Psoas muscle (tissue), 8 donors: ENCODE data around the gene ZNF668. TPM values are rescaled to one million over a fixed set of nuclear protein-coding genes. Genes with fewer than 3 reads are reported as not detected.
"Not testable (repeated sequence)": the region's sequence is repeated elsewhere in the genome, so short reads cannot be mapped to it uniquely, and the experiment has no call there.

Experiments used
- ATAC-seq, 4 donors: fragments of 200-7000 bp; cut with Tn5 transposase; one replicate each; pipeline ENCODE4 v1.9.1; 2020; ENCODE audit warnings: moderate library complexity in 3 of 4, mild to moderate bottlenecking in 2 of 4
- DNase-seq, 2 donors: peaks; one replicate each; pipeline ENCODE4 v3.0.0-alpha.2; 2020
- H3K27ac ChIP-seq: fragments of 200-600 bp; one replicate; pipeline ENCODE4 v1.8.0; 2022
- H3K27me3 ChIP-seq, 3 donors: fragments of 200-600 bp in 1 of 3; one replicate each; pipeline versions ENCODE4 v1.6.1 to v1.8.0; 2013 to 2022; ENCODE audit warnings: low read length in 2 of 3, mild to moderate bottlenecking in 2 of 3, moderate library complexity in 1 of 3; ENCODE audit not compliant: insufficient read depth in 3 of 3
- H3K36me3 ChIP-seq, 2 donors: fragments of 200-600 bp in 1 of 2; one replicate each; pipeline versions ENCODE4 v1.6.1 to v1.8.0; 2013 to 2022; ENCODE audit warnings: low read depth in 1 of 2, mild to moderate bottlenecking in 1 of 2, moderate library complexity in 1 of 2; ENCODE audit not compliant: insufficient read depth in 1 of 2
- H3K4me1 ChIP-seq: fragments of 200-600 bp; one replicate; pipeline ENCODE4 v1.8.0; 2022
- H3K4me3 ChIP-seq: fragments of 200-600 bp; one replicate; pipeline ENCODE4 v1.8.0; 2022; ENCODE audit warnings: mild to moderate bottlenecking
- H3K9me3 ChIP-seq: fragments of 200-600 bp; one replicate; pipeline ENCODE4 v1.8.0; 2022
- CTCF ChIP-seq: fragments of 200-600 bp; IDR thresholded peaks from one replicate; pipeline ENCODE4 v1.8.0; 2022; ENCODE audit warnings: antibody characterized with exemption
- WGBS, 3 donors: extraction: QIAGEN DNeasy Blood & Tissue Kit; methylation state at CpG; one replicate each; pipeline versions ENCODE4 v1.1.6 to v1.1.7; 2013; 5-methylcytosine and 5-hydroxymethylcytosine counted together
- intact Hi-C, 2 donors: fragments of 100-400 bp; cut with DNase I; formaldehyde crosslinking; loops; one replicate each; pipeline versions ENCODE4 v1.11.0 to v1.14.2; 2022
- polyA plus RNA-seq, 3 donors: library from polyadenylated mRNA; stranded (reverse); fragments of 200-250 nt; gene quantifications; one replicate each; pipeline ENCODE4 v1.2.3, GENCODE V29; 2013
- total RNA-seq, 4 donors: library from RNA; stranded (reverse); fragmentation: NEBNext Ultra II Directional in 2 of 4; extraction: Animal tissue kit (Norgen Biotek cat#: 25700) in 2 of 4; gene quantifications; one replicate each; pipeline versions ENCODE4 v1.2.1 to v1.2.4, GENCODE V29; 2021 to 2023
- donor health status: healthy with polysubstance abuse.
- donor health status: DM: no; HTN: no; CAD: no; lungs with moderate emphysema.
- donor health status: Bipolar disorder and iron deficiency.
- donor health status: healthy.
- donor health status: DM: yes; HTN: yes; CAD: no.
- donor health status: DM: no; HTN: no; CAD: no.
- donor health status: DM: no; HTN: no; CAD: no.
- donor health status: DM: yes; HTN: yes; CAD: no.

The ZNF668 gene
- total and polyA plus RNA-seq, 7 donors, result 5.3 to 12.3 (median 7.2) TPM

GRCh38 chr16:31016018-31016417, 58.0 kb downstream of the ZNF668 start:
- H3K4me3 ChIP-seq, result no peak overlapping the region
- H3K27ac ChIP-seq, result no peak overlapping the region
- DNase-seq, result no peak
- no peaks in the 10 kb centered on the region for H3K9me3 ChIP-seq
- WGBS, 3 donors, result 61 to 65% (median 63%) methylated on average over 6 of the region's 6 CpGs
- no peak for ATAC-seq
- no peaks in the 10 kb centered on the region for H3K4me1 ChIP-seq
- intact Hi-C loops, result no loop called here
- H3K27me3 ChIP-seq, result peaks cover 0 to 30% (median 23%) of the 10 kb centered on the region in 3 donors
- no peak for TF ChIP-seq CTCF
- H3K36me3 ChIP-seq, result no peaks in the 10 kb centered on the region

- H3K36me3 ChIP-seq, H3K4me3 ChIP-seq, H3K27ac ChIP-seq, ATAC-seq, DNase-seq, intact Hi-C loops, H3K9me3 ChIP-seq, H3K4me1 ChIP-seq: not testable (repeated sequence)
- H3K27me3 ChIP-seq, result peaks cover 0 to 50% (median 33%) of the 10 kb centered on the region in 3 donors
Observed at GRCh38 chr16:31013292-31013691, 60.7 kb downstream of the ZNF668 start.

- H3K36me3 ChIP-seq, H3K9me3 ChIP-seq, intact Hi-C loops, H3K27ac ChIP-seq, H3K4me3 ChIP-seq, DNase-seq, H3K4me1 ChIP-seq, ATAC-seq: not testable (repeated sequence)
- H3K27me3 ChIP-seq, result peaks cover 0 to 56% (median 32%) of the 10 kb centered on the region in 3 donors
- 79 to 84% (median 83%) methylated on average over 7 of the region's 7 CpGs for WGBS, 3 donors
Observed at GRCh38 chr16:31011815-31012214, 62.2 kb downstream of the ZNF668 start.

Other genes with a start within 250 kb of the ZNF668 start
- gene BCL7C, start 180.2 kb downstream of the ZNF668 start, total RNA-seq, result 10 to 100 TPM; 13.9 to 18.1 (median 15.1) TPM
- 10 to 100 TPM; 18.9 to 40.9 (median 30.2) TPM for gene BCL7C, start 180.2 kb downstream of the ZNF668 start, polyA plus RNA-seq
- gene CTF1, start 177.6 kb downstream of the ZNF668 start, total RNA-seq, result 10 to 100 TPM in 1 of 4 donors, 1 to 10 TPM in 3; 8.5 to 16.6 (median 9.4) TPM
- 1 to 10 TPM; 4.9 to 5.5 (median 5.2) TPM for gene CTF1, start 177.6 kb downstream of the ZNF668 start, polyA plus RNA-seq
- gene FBXL19, start 150.7 kb downstream of the ZNF668 start, total RNA-seq, result 1 to 10 TPM; 3.4 to 4.2 (median 4.1) TPM
- 1 to 10 TPM; 2.8 to 5.4 (median 2.8) TPM for gene FBXL19, start 150.7 kb downstream of the ZNF668 start, polyA plus RNA-seq
- gene ORAI3, start 125.2 kb downstream of the ZNF668 start, total RNA-seq, result 1 to 10 TPM; 3.6 to 5.8 (median 5.5) TPM
- gene ORAI3, start 125.2 kb downstream of the ZNF668 start, polyA plus RNA-seq, result 1 to 10 TPM; 3.5 to 6.0 (median 4.0) TPM
- 10 to 100 TPM; 13.3 to 19.0 (median 16.2) TPM for gene SETD1A, start 116.5 kb downstream of the ZNF668 start, total RNA-seq
- gene SETD1A, start 116.5 kb downstream of the ZNF668 start, polyA plus RNA-seq, result 10 to 100 TPM in 1 of 3 donors, 1 to 10 TPM in 2; 7.9 to 15.9 (median 9.4) TPM
- gene HSD3B7, start 89.0 kb downstream of the ZNF668 start, total RNA-seq, result 10 to 100 TPM in 1 of 4 donors, 1 to 10 TPM in 3; 3.2 to 12.8 (median 5.4) TPM
- gene HSD3B7, start 89.0 kb downstream of the ZNF668 start, polyA plus RNA-seq, result 1 to 10 TPM; 3.5 to 4.9 (median 4.1) TPM
- under 1 TPM in 3 of 4 donors, not detected in 1; 0.11 to 0.64 (median 0.26) TPM for gene STX1B, start 63.6 kb downstream of the ZNF668 start, total RNA-seq
- under 1 TPM; 0.04 to 0.14 (median 0.05) TPM for gene STX1B, start 63.6 kb downstream of the ZNF668 start, polyA plus RNA-seq
- 10 to 100 TPM; 47.6 to 57.8 (median 51.6) TPM for gene STX4, start 40.7 kb downstream of the ZNF668 start, total RNA-seq
- 100 to 1,000 TPM in 1 of 3 donors, 10 to 100 TPM in 2; 61.8 to 123 (median 83.3) TPM for gene STX4, start 40.7 kb downstream of the ZNF668 start, polyA plus RNA-seq
- gene ZNF646, start 182 bp upstream of the ZNF668 start, total RNA-seq, result 10 to 100 TPM in 2 of 4 donors, 1 to 10 TPM in 2; 8.4 to 22.6 (median 12.3) TPM
- 10 to 100 TPM in 1 of 3 donors, 1 to 10 TPM in 2; 4.0 to 20.8 (median 5.9) TPM for gene ZNF646, start 182 bp upstream of the ZNF668 start, polyA plus RNA-seq
- gene PRSS53, start 14.7 kb upstream of the ZNF668 start, total RNA-seq, result under 1 TPM; 0.32 to 0.90 (median 0.48) TPM
- gene PRSS53, start 14.7 kb upstream of the ZNF668 start, polyA plus RNA-seq, result under 1 TPM; 0.17 to 0.56 (median 0.31) TPM
- gene VKORC1, start 20.6 kb upstream of the ZNF668 start, total RNA-seq, result 10 to 100 TPM; 13.3 to 17.8 (median 16.5) TPM
- gene VKORC1, start 20.6 kb upstream of the ZNF668 start, polyA plus RNA-seq, result 10 to 100 TPM; 28.6 to 57.0 (median 48.3) TPM
- 10 to 100 TPM; 36.7 to 72.8 (median 55.4) TPM for gene BCKDK, start 34.1 kb upstream of the ZNF668 start, total RNA-seq
- 10 to 100 TPM; 46.6 to 58.6 (median 47.3) TPM for gene BCKDK, start 34.1 kb upstream of the ZNF668 start, polyA plus RNA-seq
- 10 to 100 TPM; 39.9 to 75.4 (median 61.2) TPM for gene KAT8, start 43.4 kb upstream of the ZNF668 start, total RNA-seq
- 10 to 100 TPM; 36.1 to 56.7 (median 51.2) TPM for gene KAT8, start 43.4 kb upstream of the ZNF668 start, polyA plus RNA-seq
- gene PRSS8, start 61.5 kb upstream of the ZNF668 start, total RNA-seq, result not detected
- gene PRSS8, start 61.5 kb upstream of the ZNF668 start, polyA plus RNA-seq, result under 1 TPM in 2 of 3 donors, not detected in 1; 0.07 to 0.22 TPM
- 1 to 10 TPM in 1 of 4 donors, under 1 TPM in 3; 0.47 to 1.1 (median 0.67) TPM for gene PRSS36, start 75.8 kb upstream of the ZNF668 start, total RNA-seq
- 1 to 10 TPM in 2 of 3 donors, under 1 TPM in 1; 0.24 to 1.7 (median 1.3) TPM for gene PRSS36, start 75.8 kb upstream of the ZNF668 start, polyA plus RNA-seq
- 100 to 1,000 TPM; 133 to 246 (median 160) TPM for gene FUS, start 105.9 kb upstream of the ZNF668 start, total RNA-seq
- 100 to 1,000 TPM; 117 to 185 (median 159) TPM for gene FUS, start 105.9 kb upstream of the ZNF668 start, polyA plus RNA-seq
- gene PYCARD, start 128.5 kb upstream of the ZNF668 start, total RNA-seq, result 1 to 10 TPM; 2.6 to 3.2 (median 3.0) TPM
- gene PYCARD, start 128.5 kb upstream of the ZNF668 start, polyA plus RNA-seq, result 1 to 10 TPM; 2.1 to 4.9 (median 3.4) TPM
- 100 to 1,000 TPM; 155 to 236 (median 229) TPM for gene TRIM72, start 139.9 kb upstream of the ZNF668 start, total RNA-seq
- 100 to 1,000 TPM in 1 of 3 donors, 10 to 100 TPM in 2; 62.9 to 132 (median 64.8) TPM for gene TRIM72, start 139.9 kb upstream of the ZNF668 start, polyA plus RNA-seq
- gene PYDC1, start 142.9 kb upstream of the ZNF668 start, total RNA-seq, result not detected
- not detected for gene PYDC1, start 142.9 kb upstream of the ZNF668 start, polyA plus RNA-seq
- gene ITGAM, start 185.7 kb upstream of the ZNF668 start, total RNA-seq, result 1 to 10 TPM; 3.2 to 5.9 (median 3.9) TPM
- 1 to 10 TPM in 2 of 3 donors, under 1 TPM in 1; 0.52 to 2.5 (median 1.4) TPM for gene ITGAM, start 185.7 kb upstream of the ZNF668 start, polyA plus RNA-seq